HG03175 (cell line): ENCODE data around the gene ATG4B.

ENCODE experiments used
- ATAC-seq: cut with Tn5 transposase; IDR thresholded peaks from one replicate; pipeline ENCODE4 v1.9.1; 2021; ENCODE audit warnings: mild to moderate bottlenecking, moderate library complexity; ENCODE audit not compliant: unreplicated experiment

ATG4B gene

DNA sequence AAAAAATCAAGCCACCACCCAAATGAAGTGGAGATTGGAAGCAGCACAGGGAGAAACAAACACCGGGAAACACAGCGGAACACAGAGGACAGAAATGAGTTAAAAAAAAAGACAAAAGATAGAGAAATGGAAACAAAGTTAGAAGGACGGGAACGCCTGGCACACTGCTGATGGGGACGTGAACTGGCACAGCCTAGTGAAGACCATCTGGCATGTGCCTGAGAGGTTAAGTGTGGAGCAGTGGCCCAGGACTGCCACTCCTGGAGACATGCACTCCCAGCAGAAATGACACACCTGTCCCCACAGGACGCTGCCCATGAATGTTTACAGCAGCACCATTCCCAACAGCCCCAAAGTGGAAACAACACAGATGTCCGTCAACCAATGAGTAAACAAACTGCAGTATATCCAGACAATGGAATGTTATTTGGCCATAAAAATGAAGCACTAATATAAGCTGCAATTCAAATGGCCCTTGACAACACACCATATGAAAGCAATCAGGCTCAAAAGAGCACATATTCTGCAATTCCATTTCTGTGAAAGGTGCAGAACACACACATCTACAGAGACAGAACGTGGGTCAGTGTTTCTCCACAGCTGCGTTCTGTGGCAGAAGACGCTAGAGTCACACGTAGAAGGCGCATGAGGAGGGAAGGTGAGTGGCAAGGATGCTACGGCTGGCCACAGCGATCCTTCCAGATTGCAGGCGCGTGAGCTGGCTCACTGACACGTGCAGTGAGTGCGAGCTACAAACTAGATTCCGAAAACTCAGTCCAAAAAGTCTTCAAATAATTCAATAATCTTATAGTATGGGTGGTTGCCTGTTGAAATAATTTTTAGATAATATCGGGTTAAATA lies 25.1 kb upstream of the ATG4B start:
- ATAC-seq, result no peak

DNA sequence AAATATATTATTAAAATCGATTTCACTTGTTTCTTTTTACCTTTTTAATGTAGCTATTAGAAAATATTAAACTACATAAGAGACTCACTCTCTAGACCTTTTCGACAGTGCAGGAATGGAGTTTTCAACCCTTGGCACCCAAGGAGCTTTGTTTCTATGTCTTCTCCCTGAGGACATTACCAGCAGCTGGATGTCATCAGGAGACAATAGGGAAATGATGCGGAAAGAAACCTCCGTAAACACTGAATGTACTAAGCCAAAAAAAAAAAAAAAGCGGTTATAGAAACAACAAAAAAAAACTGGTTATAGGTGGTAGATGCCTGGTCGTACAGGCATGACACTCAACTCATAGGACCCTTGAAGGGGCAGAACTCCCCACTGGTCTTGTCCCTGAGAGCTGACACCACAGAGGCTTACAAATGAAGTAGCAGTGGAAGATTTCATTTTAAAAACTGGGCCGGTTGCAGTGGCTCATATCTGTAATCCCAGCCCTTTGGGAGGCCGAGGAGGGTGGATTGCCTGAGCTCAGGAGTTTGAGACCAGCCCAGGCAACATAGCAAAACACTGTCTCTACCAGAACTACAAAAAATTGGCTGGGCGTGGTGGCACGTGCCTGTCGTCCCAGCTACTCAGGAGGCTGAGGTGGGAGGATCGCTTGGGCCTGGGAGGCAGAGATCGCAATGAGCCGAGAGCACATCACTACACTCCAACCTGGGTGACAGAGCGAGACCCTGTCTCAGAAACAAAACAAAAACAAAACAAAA lies 24.3 kb upstream of the ATG4B start:
- no peak for ATAC-seq

- no peak for ATAC-seq
These were observed 22.5 kb upstream of the ATG4B start for GRCh38 chr2:241615041-241615440.

DNA sequence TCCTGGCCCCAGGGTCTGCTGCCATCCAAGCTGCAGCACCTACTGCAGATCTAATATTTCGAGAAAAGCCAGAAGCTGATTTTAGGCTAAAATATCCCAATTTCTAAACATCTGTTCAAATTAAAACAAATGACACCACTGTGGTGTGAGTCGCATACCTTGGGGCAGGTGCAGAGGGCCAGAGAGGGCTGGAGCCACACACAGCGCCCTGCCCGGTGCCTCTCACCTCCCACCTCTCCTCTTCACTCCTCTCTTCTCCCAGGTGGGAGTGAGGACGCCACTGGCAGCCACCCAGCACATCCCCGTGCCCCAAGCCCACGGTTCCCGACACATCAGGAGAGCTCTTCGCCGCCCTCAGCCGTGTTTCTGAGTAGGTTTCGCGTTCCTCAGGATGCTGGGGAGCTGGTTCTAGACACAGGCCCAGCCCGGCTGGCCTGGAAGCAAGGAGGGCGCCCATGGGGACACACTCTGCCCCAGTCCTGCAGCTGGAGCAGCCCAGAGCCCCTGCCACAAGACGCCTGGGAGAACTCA lies 21.9 kb upstream of the ATG4B start:
- ATAC-seq, result no peak

DNA sequence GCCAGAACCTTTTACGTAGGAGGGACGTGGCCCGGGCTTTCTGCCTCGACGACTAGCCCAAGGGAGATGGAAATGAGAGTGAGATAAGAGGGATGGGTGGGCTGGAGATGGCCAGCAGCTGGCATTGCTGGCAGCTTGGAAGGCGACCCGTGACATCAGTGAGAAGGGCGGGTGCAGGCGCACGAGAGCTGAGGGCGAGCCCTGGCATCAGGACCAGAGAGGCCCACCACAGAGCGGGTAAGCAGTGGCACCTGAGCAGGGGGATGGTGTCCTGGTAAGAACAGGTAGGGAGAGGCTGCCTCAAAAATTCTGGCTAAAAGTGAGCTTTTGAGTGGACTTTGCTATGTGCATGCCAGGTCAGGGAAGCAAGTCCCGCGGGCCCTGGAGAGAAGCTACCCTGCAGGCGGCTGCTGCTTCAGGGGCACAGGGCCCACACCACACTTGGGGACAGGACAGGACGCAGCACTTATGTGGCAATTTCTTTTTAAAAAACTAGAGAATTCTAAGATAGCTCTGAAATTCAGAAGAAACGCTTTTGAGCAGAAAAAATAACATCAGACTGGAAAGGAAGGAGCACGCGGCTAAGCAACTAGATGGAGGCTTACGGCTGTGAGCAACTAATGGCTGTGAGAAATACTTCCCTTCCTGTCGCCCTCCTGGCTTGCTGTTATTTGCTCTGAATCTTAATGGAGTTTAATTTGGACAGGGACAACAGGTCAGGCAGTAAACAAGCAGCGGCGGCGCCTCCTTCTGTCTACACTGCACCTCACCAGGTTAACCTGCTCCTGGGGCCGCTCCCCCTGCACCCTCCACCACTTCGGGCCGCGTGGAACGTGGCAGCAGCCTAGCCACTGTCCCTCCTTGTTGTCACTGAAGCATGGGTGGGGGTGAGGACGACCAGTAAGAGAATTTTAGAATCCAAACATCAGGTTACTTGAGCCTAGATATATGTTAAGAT lies 21.0 kb upstream of the ATG4B start:
- ATAC-seq, result no peak

DNA sequence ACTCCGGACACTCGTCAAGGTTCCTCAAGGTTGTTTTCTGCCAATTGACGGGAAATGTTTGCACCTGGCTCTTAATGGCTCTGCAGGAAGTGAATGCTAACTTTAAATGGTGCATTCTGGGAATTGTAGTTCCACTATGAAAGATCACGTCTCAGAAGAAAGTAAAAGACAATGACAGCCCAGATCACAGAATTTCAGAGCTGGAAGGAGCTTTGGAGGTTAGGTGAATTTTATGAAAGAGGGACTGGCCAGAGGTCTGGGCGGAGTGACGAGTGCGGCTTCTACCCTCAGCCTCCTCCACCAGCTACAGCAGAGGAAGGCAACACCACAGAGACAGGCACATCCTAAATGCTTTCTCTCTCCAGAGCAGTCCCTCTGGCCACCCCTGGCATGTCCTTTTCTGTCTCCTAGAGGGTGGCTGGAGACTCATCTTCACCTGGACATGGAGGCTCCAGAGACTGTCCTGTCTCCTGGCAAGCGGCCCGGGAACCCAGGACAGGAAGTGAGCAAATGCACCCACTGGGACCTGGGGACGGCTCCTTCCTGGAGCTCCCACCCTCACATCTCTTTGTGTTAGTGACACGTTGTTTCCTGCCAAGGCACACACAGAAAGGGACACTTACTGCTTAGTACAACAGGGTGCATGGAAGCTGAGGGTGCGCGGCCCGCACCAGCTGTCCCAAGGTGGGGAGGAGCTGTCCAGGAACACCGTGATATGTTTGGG lies 19.9 kb upstream of the ATG4B start:
- peak; percentile 71 for ATAC-seq

GRCh38 chr2:241618296-241618805 lies 19.1 kb upstream of the ATG4B start:
- no peak for ATAC-seq

DNA sequence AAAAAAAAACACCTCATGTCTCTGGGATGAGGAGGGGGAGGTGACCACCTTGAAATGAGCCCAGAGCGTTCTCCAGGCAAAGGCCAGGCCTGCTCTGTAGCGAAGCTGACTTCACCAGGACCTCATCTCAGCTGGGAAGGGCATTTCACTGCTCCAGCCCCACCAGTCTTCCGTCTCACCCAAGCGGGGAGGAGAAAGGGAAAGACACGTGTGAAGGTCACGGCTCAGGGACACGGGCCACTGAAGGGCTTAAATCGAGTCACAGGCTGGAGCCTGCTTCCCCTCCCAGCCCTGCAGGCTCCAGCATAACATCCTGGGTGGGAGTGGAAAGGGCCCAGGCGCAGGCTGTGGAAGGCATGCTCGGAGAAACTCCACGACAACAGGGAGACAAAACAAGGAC lies 18.7 kb upstream of the ATG4B start:
- ATAC-seq, result no peak

DNA sequence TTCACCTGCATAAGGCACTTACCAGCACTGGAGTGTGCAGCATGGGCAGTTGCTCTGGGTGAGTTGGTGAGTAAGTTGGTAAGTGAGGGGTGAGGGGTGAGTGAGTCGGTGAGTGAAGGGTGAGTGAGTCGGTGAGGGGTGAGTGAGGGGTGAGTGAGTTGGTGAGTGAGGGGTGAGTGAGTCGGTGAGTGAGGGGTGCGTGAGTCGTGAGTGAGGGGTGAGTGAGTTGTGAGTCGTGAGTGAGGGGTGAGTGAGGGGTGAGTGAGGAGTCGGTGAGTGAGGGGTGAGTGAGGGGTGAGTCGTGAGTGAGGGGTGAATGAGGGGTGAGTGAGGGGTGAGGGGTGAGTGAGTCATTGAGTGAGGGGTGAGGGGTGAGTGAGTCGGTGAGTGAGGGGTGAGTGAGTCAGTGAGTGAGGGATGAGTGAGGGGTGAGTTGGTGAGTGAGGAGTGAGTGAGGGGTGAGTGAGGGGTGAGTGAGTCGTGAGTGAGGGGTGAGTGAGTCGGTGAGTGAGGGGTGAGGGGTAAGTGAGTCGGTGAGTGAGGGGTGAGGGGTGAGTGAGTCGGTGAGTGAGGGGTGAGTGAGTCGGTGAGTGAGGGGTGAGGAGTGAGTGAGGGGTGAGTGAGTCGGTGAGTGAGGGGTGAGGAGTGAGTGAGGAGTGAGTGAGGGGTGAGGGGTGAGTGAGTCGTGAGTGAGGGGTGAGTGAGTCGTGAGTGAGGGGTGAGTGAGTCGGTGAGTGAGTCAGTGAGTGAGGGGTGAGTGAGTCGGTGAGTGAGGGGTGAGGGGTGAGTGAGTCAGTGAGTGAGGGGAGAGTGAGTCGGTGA lies 17.7 kb upstream of the ATG4B start:
- ATAC-seq, result no peak

DNA sequence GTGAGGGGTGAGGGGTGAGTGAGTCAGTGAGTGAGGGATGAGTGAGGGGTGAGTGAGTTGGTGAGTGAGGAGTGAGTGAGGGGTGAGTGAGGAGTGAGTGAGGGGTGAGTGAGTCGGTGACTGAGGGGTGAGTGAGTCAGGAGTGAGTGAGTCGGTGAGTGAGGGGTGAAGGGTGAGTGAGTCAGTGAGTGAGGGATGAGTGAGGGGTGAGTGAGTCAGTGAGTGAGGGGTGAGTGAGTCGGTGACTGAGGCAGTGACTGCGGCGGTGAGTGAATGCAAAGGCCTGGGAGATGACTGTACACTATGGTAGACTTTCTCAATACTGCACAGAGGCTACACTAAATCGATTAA lies 17.1 kb upstream of the ATG4B start:
- no peak for ATAC-seq

DNA sequence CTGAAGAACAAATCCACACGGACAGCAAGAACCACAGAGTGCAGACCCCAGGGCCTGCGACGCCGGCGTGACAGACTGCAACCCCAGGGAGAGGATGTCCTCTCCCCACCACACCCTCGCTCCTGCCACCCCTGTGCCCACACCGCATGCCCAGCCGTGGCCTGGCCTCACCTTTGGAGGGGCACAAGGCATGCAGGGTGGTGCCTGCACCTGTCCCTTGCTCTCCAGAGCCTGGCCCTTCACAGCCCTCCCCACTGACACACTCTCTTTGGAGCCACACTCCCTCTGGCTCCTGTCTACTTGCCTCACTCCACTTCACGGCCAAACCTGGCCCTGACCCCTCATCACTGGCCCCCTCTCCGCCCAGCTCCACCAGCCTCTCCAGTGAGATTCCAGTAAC lies 9.8 kb upstream of the ATG4B start:
- ATAC-seq, result no peak

- ATAC-seq, result no peak
These were observed 7.6 kb upstream of the ATG4B start for GRCh38 chr2:241629762-241630435.

DNA sequence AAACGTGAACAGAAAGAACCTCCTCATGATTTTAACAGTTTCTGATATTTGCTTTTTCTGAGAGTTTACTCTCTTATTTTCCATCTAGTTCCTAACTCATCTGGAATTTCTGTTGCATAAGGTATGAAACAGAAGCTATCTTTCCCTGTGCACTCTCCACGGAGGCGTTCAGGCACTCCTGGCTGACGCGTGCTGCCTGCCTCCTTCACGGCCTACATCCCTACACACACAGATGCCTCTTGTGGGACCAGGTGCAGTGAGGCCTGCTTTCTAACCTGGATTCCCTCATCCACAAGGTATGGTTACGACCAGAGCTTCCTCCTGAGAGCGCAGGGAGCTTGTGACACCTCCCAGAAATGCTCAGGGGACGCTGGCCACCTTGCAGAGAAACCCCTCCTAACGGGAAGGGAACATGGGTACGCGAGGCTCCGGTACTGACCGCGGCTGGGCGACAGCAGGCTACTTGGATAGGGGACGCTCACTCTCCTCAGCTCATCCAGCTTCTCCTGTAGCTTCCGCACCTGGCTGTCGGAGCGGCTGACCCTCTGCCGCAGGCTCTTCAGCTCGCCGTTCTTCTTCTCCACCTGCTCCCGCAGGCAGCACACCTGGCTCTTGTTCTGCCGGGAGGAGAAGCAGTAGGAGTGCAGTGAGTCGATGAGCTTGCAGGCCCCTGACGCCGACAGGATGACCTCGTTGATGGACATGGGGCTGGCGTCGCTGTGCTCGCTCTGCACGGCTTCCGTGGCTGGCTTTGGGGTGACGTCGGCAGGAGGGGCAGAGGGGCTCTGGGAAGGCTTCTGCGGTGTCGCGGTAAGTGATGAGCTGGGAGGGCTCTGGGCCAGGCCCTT lies 4.8 kb upstream of the ATG4B start:
- ATAC-seq, result no peak

DNA sequence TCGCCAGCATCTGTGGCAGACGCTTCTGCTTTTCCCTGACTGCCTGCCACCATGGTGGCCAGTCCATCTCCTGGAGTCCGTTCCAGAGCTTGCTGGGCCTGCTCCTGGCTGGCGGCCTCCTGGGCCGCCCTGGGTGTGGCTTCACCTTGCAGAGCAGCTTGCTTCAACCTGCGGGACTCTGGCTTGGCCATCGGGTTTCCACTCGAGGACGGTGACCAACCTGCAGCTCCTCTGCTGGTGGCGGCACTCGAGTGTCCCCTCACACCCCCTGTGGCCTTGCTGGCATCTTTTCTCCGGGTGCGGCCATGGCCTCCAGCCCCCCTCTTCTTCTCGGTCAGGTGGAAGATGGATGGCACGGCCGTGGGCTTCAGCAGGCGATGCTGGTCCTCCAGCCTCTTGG lies 3.9 kb upstream of the ATG4B start:
- no peak for ATAC-seq

DNA sequence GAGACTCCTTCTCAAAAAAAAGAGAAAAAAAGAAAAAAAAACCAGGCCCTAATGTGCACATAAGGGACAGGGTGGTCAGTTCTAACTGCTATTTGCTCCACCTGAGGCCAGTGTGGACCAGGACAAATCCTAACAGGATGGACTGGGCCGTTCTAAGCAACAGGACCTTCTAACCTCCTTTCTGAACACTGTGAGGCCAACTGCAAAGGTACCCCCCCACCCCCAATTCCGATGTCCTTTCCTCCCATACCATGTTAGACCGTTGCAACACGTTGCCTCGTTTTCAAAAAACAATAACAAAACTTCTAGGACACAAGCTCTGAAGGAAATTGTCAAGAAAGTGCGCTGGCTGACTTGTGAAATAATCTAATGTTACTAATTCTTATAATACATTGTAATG lies 1.7 kb upstream of the ATG4B start:
- no peak for ATAC-seq

- ATAC-seq, result peak; percentile 30
These were observed 1.1 kb upstream of the ATG4B start for GRCh38 chr2:241636182-241637017.
